ENCODE results near the gene ADIPOR2. TPM values are rescaled to one million over a fixed set of nuclear protein-coding genes. Genes with fewer than 3 reads are reported as not detected.

The ADIPOR2 gene
- total RNA-seq, 1 donor from 2014 or later = 29.6 TPM

GRCh38 chr12:1716215-1716862 is 25.5 kb downstream of the ADIPOR2 start:
- Histone ChIP-seq H3K79me2 (ENCODE audit: low read depth) (peaks cover 100% of the 10 kb centered on the region), H3K4me2 (no peak overlapping the region), H3K27me3 (no peaks in the 10 kb centered on the region), H3K9ac (no peak overlapping the region), H3K4me3 (no peak overlapping the region), H3K9me3 (ENCODE audit: low read depth) (peaks cover 7% of the 10 kb centered on the region), H3F3A (ENCODE audit: low read depth) (peaks cover 2% of the 10 kb centered on the region), H3K36me3 (peaks cover 4% of the 10 kb centered on the region), H3K27ac (no peak overlapping the region), H2AFZ (replicated peaks) (no peak overlapping the region), H3K4me1 (peaks cover 2% of the 10 kb centered on the region), H4K20me1 (ENCODE audit: low read depth) (no peaks in the 10 kb centered on the region)
- Mint-ChIP-seq H3K4me3 (no peak overlapping the region), H3K4me1 (no peaks in the 10 kb centered on the region), H3K27me3 (ENCODE audit: insufficient read depth, low read depth) (peaks cover 4% of the 10 kb centered on the region), H3K36me3 (peaks cover 61% of the 10 kb centered on the region), H3K27ac (no peak overlapping the region), H3K9me3 (peaks cover 51% of the 10 kb centered on the region)
- DNase-seq (ENCODE audit: low spot score) = no peak
- TF ChIP-seq EZH2 (IDR thresholded peaks at IDR 0.05) (no peak), EZH2phosphoT487 (IDR thresholded peaks at IDR 0.05) (no peak), CTCF (IDR thresholded peaks at IDR 0.05) (no peak)

- no peak overlapping the region for H3K27ac ChIP-seq
- no peaks in the 10 kb centered on the region for H3K27me3 ChIP-seq
- peaks cover 8% of the 10 kb centered on the region for H3K4me1 ChIP-seq
- no peak overlapping the region for H2AFZ ChIP-seq (replicated peaks)
- H3K79me2 ChIP-seq (ENCODE audit: low read depth) = peaks cover 100% of the 10 kb centered on the region
- Mint-ChIP-seq H3K4me3 (no peak overlapping the region), H3K4me1 (no peaks in the 10 kb centered on the region), H3K27me3 (ENCODE audit: insufficient read depth, low read depth) (peaks cover 4% of the 10 kb centered on the region), H3K36me3 (peaks cover 60% of the 10 kb centered on the region), H3K9me3 (peaks cover 50% of the 10 kb centered on the region), H3K27ac (no peak overlapping the region)
- no peak overlapping the region for H3K4me3 ChIP-seq
- TF ChIP-seq EZH2 (IDR thresholded peaks at IDR 0.05) (no peak), CTCF (IDR thresholded peaks at IDR 0.05) (no peak), EZH2phosphoT487 (IDR thresholded peaks at IDR 0.05) (no peak)
- H3K4me2 ChIP-seq = no peak overlapping the region
- H3K9me3 ChIP-seq (ENCODE audit: low read depth) = peaks cover 7% of the 10 kb centered on the region
- peaks cover 4% of the 10 kb centered on the region for H3K36me3 ChIP-seq
- no peaks in the 10 kb centered on the region for H4K20me1 ChIP-seq (ENCODE audit: low read depth)
- no peak overlapping the region for H3K9ac ChIP-seq
- H3F3A ChIP-seq (ENCODE audit: low read depth) = peaks cover 8% of the 10 kb centered on the region
- no peak for DNase-seq (ENCODE audit: low spot score)
These were observed 26.0 kb downstream of the ADIPOR2 start for GRCh38 chr12:1716911-1717310.

- Mint-ChIP-seq H3K27me3 (ENCODE audit: insufficient read depth, low read depth) (peaks cover 4% of the 10 kb centered on the region), H3K36me3 (peaks cover 43% of the 10 kb centered on the region), H3K27ac (no peak overlapping the region), H3K4me1 (no peaks in the 10 kb centered on the region), H3K4me3 (no peak overlapping the region), H3K9me3 (peaks cover 34% of the 10 kb centered on the region)
- peaks cover 9% of the 10 kb centered on the region for H3F3A ChIP-seq (ENCODE audit: low read depth)
- no peak overlapping the region for H3K4me2 ChIP-seq
- H3K27me3 ChIP-seq = no peaks in the 10 kb centered on the region
- H3K9me3 ChIP-seq (ENCODE audit: low read depth) = peaks cover 7% of the 10 kb centered on the region
- H3K4me3 ChIP-seq = no peak overlapping the region
- H3K79me2 ChIP-seq (ENCODE audit: low read depth) = peaks cover 100% of the 10 kb centered on the region
- H3K4me1 ChIP-seq = peaks cover 11% of the 10 kb centered on the region
- H3K36me3 ChIP-seq = peaks cover 4% of the 10 kb centered on the region
- no peak overlapping the region for H2AFZ ChIP-seq (replicated peaks)
- H4K20me1 ChIP-seq (ENCODE audit: low read depth) = no peaks in the 10 kb centered on the region
- no peak for DNase-seq (ENCODE audit: low spot score)
- TF ChIP-seq EZH2 (IDR thresholded peaks at IDR 0.05) = no peak
- no peak for TF ChIP-seq CTCF (IDR thresholded peaks at IDR 0.05)
- no peak for TF ChIP-seq EZH2phosphoT487 (IDR thresholded peaks at IDR 0.05)
- H3K9ac ChIP-seq = no peak overlapping the region
- no peak overlapping the region for H3K27ac ChIP-seq
These were observed 28.3 kb downstream of the ADIPOR2 start for GRCh38 chr12:1719139-1719538.

Data from neural progenitor cell (in vitro differentiated cells).